AG10803 (cell line): Measurements from ENCODE around the gene AGTR1.

ENCODE experiments used
- DNase-seq: peaks from one replicate; pipeline ENCODE4 v3.0.0; 2010; ENCODE audit warnings: low read depth
- H3K4me3 ChIP-seq: 2 replicates; pipeline ENCODE4 v1.5.1; 2011; ENCODE audit warnings: mild to moderate bottlenecking, low read length, control low read depth
- CTCF ChIP-seq: conservative IDR thresholded peaks from 2 replicates; pipeline ENCODE4 v1.5.1; 2011; ENCODE audit warnings: mild to moderate bottlenecking, low read length, control low read depth, inconsistent platforms

Gene AGTR1

GRCh38 chr3:148697306-148698189 is at the start of gene AGTR1:
Gene AGTR1 (plus strand): TSS chr3:148697903. CDS start chr3:148741036, 43,133 bp downstream.
- TF ChIP-seq CTCF: no peak
- H3K4me3 ChIP-seq: peak within 1 kb of the TSS; percentile 69
- peak; percentile 21 for DNase-seq

GRCh38 chr3:148648685-148649352 is 48.9 kb upstream of the AGTR1 start:
- no peak overlapping the region for H3K4me3 ChIP-seq
- TF ChIP-seq CTCF: no peak
- peak; percentile 74 for DNase-seq

- no peak for TF ChIP-seq CTCF
- no peak overlapping the region for H3K4me3 ChIP-seq
- DNase-seq: no peak
Observed at GRCh38 chr3:148651549-148651948, 46.2 kb upstream of the AGTR1 start.

GRCh38 chr3:148654433-148654832 is 43.3 kb upstream of the AGTR1 start:
- DNase-seq: no peak
- no peak for TF ChIP-seq CTCF
- H3K4me3 ChIP-seq: no peak overlapping the region

GRCh38 chr3:148657470-148657869 is 40.2 kb upstream of the AGTR1 start:
- no peak for TF ChIP-seq CTCF
- DNase-seq: no peak
- H3K4me3 ChIP-seq: no peak overlapping the region

- no peak for DNase-seq
- H3K4me3 ChIP-seq: no peak overlapping the region
- TF ChIP-seq CTCF: no peak
Observed at GRCh38 chr3:148659512-148659911, 38.2 kb upstream of the AGTR1 start.

- H3K4me3 ChIP-seq: no peak overlapping the region
- TF ChIP-seq CTCF: no peak
- no peak for DNase-seq
Observed at GRCh38 chr3:148680289-148680688, 17.4 kb upstream of the AGTR1 start.
